ENCODE measurements around the gene IQSEC1.

IQSEC1 gene

DNA sequence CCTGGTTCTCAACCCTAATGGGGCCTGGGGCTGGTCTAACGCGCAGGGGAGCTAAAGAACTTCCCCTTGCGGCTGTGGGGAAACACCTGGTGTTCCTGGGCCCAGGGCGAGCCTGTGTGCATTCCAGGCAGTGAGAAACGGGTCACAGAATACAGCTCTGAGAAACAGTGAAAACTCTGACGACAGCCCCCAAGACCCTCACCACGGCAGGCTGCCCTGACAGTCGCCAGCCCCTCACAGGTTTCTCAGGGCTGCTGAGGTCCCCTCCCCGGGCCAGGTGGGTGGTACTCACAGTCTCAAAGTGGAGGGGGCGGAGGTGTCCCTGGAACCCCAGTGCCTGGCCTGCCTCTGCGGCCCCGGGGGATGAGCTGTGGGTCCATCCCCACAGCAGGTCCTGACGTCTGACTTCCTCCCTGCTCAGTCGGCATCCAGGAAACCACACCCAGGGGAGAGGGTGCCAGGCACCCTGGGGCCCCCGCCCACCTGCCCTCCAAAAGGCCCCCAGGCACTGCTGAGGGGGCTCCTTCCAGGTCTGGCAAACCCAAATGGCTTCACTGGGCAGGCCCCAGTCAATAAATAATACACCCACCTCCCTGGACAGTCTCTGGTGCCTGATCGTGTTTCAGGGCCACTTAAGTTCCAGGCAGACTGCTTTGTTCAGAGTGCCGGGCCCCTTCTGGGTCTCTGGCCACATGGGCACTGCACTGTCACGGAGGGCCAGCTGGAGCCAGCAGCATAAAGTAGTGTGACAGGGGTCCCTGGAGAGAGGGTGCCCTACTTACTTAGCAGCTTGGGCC, 57.7 kb downstream of the IQSEC1 start:
- peak; percentile 70 for DNase-seq (ENCODE audit: low spot score)

DNA sequence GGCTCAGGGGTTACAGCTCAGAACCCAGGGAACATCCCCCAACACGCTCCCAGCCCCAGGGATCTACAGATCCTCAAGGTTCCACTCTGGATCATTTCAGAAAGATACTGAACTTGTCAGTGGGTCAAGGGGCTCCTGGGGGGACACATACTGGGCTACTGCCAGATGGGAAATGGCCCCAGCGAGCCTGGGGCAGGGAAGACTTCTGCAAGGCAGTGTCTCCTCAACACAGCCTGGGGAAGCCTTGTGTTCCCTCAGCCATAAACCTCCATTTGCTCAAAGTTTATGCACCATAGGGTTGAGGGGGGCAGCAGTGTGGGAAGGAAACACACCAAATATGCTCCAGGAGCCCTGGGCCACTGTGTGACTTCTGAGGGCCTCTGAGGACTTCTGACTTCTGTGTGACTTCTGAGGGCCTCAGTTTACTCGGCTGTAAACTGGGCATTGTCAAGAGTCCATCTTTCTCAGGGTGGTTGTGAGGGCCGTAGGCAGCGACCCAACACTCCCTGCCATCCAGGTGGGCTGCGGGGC, 58.4 kb downstream of the IQSEC1 start:
- DNase-seq (ENCODE audit: low spot score) = no peak

DNA sequence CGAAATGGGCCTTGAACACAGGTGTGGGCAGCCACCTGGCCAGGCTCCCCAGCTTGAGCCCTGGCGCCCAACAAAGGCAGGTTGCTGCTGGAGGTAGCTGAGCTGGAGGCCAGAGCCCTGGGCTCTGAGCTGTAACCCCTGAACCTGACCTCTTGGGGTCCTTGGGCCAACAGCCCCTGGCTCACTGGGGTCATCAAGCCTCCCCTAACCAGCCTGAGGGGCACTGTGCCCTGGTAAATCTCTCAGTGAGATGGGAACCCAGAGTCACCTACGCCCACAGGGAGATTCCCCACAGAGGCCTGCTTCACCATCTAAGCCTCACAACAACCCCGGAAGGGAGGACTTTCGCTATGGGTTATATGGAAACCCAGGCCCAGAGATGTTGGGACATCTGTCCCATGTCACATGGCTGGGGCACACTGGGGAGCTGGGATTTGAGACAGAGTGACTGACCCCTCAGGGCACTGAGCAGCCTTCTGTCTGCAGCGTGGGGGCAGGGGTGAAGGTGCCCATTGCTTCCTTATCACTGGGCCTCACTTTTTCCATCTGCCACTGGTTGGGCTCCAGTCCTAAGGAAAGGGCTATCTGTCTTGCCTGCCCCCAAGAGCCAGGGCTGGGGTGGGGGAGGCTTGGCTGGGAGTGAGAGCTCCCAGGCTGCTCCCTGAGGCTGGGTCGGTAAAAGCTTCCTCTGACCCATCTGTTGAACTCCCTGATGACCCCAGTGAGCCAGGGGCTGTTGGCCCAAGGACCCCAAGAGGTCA, 59.1 kb downstream of the IQSEC1 start:
- DNase-seq (ENCODE audit: low spot score) = no peak

DNA sequence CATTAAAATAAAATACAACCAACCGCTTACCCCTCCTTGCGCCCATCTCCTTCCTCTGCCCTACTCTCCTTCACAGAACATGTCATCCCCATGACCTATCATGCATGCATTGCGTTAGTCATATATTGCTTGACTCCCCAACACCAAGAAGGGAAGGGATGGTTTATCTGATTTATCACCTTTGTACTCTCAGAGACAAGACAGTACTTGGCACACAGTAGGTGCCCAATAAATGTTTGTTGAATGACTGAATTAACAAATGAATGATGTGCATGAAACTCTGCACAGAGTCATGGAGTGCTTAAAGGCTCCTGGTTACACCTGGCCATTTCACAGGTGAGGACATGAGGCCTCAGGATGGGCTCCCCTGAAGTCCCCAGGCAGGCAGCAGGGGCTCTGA, 59.7 kb downstream of the IQSEC1 start:
- DNase-seq (ENCODE audit: low spot score) = no peak

DNA sequence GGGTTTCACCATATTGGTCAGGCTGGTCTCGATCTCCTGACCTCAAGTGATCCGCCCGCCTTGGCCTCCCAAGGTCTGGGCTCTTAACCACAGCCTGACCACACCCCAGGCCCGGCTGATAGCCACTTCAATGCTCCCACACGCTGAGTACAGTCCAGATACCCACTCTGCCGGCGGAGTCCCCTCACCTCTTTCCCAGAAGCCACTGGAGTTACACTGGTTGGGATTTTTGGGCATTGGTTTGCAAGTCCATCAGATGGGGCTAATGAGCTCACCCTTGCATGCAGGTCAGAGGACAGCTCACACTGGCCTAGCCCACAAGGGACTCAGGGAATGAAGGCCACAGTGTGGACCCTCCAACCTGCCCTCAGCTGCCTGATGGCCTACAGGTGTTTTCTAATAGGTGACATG, 60.1 kb downstream of the IQSEC1 start:
- DNase-seq (ENCODE audit: low spot score) = no peak

DNA sequence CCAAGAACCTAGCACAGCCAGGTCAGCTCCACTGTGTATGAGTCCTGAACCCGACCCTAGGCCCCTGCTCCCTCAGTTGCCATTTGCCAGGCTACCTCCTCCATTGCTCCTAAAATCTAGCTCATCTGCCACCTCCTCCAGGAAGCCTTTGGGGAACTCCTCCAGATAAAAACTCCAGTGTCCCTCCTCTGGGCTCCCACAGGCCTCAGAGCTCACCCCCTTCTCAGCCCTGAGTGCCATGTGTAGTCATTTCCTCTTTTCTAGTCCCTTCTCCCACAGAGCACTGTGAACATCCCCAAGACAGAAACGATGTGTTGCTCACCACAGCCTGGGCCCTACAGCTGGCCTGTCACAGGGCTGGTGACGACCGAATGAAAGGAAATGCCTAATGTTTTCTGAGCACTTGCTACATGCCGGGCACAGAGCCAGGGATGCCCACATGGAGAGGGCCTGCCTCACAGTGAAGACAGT, 61.0 kb downstream of the IQSEC1 start:
- DNase-seq (ENCODE audit: low spot score) = peak; percentile 68

DNA sequence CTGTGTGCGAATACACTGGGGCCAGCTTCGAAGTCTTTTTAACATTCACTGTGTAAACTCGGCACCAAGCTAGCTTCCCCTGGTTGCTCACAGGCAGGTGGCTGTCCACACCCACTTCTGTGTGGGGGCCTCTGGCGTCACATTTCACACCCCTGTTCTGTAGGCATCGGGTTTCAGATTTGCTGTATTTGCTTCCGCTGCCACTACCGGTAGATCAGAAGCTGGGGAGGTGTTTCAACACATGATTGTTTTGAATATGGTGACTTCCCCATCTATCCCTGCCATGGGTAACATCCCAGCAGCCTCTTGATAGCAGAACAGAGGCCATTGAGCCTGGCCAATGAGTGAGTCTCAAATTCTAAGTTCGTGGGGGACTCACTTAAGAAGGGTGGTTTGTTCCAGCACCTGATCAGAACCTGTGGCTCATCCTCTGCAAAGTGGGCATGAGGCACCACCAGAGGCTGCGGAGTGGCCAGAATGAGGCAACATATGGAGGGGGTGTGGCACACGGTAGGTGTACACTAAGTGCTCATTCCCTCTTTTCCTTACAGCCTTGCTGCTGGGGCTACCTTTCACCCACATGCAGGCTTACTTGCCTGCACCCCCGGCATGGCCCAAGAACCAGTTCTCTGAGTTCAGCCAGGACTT, 61.5 kb downstream of the IQSEC1 start:
- DNase-seq (ENCODE audit: low spot score) = peak; percentile 85

DNA sequence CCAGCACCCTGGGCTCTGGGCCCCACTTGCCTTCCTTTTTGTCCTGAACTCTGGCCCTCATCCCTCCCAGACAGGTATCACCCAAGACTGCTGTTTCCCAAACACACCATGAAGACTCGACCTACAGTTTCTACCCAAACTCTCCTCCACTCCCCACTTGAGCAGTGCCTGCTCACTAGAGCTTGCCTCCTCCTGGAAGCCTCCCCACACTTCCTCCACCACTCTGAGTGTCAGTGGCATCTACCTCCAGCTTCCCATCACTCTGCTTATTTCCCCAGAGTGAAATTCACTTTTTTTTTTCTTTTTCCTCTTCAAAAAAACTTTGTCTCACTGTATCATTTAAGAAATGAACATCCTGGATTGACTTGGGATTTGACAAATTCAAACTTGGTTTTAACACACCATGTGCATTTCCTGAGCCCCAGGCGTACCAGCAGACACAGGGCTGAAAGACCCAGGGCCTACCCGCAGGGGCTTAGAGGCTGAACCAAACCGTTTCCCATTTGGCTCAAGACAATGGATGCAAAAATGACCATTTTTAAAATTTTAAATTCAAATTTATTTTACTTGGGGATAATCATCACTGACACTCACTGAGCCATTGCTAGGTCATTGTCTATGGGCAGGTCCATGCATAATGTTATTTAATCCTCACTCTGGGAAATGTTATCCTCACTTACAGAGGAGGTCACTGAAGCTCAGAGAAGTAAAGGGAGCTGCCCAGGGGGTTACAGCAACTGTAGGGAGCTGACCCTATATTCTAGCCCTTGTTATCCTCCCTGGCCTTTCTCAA, 62.3 kb downstream of the IQSEC1 start:
- DNase-seq (ENCODE audit: low spot score) = no peak

DNA sequence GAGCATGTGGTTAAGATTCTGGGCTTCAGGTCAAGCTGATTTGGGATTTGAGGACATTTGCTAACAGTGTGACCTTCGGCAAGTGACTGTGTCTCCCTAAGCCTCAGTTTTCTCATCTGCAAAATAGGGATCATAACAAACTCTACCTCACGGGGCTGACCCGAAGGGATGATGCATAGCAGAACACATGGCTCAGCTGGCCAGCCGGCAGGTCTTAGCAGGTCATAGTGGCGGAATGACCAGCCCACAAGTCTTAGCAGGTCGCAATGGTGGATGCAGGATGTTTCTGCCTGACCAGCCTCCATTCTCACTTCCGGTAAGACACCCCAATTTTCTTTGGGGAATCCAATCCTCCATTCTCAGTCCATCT, 63.3 kb downstream of the IQSEC1 start:
- no peak for DNase-seq (ENCODE audit: low spot score)

DNA sequence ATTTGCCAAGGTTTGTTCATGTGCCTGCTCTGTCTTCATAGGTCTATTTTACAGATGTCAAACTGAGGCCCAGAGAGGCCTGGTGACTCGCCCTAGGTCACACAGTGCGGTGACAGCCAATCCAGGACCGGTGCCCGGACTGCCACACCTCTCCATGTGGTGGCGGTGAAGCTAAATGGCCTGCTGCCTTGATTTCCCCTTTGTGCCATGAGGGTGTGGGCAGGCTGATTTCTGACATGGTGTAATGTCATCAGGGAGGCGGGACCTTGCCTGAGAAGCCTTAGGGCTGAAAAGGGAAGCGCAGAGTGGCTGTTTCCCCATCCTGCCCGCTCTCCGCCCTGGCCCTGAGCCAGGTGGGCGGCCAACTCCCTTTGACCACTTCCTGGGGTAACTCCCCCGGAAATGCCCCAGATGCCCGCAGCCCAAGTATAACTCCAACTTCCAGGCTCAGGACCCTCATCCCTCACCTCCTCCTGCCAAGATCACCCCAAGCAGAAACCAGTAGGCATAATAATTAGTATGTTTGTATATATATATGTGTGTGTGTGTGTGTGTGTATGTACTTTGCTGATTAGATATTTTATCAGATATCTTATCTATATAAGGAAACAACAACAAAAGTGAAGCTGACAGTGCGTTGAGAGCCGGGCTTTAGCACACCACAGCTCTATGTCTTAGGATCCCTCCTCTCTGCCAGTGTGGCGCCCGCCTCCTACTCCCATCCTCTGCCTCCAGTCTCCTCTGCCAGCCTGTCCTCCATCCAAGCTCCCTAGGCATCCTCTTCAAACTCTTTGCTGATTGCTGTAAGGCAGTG, 63.9 kb downstream of the IQSEC1 start:
- peak; percentile 81 for DNase-seq (ENCODE audit: low spot score)

DNA sequence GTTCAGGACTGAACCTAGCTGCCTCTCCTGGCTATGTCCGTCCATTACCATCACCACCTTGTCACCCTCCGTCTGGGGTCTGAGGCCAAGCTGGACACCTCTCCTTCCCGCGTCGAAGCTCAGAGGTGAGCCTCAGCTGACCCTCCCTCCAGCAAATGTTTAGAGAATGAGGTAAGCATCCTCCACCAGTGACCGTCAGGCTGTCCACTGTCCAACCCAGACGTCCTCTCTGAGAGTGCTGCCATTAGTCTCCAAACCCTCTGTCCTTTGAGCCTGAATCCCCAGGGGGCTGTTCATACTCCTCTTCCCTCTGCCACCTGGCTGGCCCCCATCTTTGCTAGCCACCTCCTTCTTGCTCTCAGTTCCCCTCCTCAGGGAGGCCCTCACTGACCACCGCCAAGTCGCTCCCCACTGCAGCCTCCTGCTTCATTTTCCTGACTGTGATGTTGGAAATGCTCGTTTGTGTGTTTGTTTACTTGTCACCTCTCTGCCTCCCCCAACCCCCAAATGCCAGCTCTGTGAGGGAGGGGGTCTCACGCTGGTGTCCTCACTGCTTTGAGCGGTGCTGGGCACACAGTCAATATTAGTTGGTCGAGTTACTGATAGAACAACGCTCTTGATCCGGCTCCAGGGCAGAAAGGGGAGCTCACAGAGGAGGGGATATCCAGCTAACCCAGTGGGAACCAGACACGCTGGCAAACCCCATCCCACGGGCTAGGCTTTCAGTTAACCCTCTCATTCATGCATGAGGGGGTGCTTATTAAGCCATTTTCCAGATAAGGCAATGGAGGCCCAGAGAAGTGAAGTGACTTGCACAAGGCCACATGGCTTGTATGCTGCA, 64.9 kb downstream of the IQSEC1 start:
- no peak for DNase-seq (ENCODE audit: low spot score)

DNA sequence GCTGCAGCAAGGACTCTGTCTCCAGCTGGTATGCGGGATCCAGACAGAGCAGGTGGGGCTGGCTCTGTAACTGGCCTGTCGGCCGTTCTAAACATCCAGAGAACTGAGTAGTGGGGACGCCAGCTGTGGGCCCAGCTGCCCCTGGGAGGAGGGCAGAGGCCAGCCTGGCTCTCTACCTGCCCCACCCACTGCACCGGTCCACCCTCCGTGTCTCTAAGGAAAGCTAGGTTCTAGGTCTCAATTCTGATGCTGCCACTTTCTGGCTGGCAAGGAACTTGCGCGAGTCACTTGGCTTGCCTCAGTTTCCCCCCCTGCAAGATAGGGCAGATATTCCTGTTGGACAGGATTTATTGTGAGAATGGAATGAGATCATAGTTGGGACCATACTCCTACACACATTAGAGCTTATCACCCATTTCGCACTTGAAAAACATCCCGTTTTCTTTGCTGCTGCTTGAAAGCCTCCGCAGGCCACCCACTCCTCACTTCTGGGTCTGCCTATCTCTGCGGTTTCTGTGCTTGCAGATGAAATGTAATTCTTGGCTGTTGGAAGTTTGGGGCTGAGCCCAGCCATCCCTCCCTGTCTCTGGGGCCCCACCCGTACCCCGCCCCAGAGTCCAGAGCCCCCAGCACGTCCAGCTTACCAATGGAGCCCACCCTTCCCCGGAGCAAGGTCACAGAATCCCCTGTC, 65.8 kb downstream of the IQSEC1 start:
- DNase-seq (ENCODE audit: low spot score) = no peak

DNA sequence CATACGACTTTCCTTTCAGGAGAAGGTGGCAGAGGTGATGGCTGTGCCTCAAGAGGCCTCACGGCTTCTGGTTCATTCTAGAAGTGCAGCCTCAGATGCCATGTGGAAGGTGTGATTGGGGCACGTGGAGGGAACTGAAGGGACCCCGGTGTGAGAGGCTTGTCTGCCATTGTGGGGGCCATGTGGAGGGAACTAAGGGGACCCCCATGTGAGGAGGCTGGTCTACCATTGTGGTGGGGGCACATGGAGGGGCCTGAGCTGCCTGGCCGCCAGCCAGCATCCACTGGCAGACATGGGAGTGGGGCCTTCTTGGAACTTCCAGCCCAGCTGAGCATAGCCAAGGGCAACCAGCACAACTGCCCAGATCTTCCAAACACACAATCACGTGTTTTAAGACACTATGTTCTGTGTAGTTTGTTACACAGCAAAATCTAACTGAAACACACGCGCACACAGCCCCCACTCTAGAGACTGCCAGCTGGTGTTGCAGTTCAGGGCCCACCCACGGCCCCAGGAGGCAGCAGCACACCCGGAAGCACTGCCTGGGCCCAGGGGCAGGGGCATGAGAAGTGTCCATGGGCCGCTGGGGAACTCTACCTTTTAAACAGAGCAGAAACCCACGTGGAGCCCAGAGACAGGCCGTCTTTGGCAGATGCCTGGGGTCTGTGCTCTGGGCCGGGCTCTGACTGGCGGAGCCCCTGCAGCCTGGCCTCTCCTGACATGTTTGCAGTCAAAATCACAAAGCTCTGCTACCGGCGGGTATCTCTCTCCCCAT, 66.8 kb downstream of the IQSEC1 start:
- no peak for DNase-seq (ENCODE audit: low spot score)

DNA sequence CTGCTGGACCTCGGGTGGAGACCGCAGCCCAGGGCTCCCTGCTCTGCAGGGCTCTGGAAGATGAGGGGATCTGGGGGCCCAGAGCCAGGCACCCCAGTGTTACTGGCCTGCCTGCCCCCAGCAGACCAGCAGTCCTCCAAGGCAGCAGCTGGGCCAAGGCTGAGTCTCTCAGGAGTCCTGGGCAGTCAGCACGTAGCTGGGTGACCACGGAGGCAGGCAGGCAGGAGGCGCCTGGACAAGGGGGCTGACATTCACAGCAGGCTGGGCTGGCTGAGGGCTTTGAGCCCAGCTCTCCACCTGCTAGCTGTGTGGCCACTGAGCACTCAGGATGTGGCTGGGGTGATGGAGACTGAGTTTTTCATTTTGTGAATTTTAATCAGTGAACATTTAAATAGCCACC, 67.9 kb downstream of the IQSEC1 start:
- DNase-seq (ENCODE audit: low spot score) = no peak

DNA sequence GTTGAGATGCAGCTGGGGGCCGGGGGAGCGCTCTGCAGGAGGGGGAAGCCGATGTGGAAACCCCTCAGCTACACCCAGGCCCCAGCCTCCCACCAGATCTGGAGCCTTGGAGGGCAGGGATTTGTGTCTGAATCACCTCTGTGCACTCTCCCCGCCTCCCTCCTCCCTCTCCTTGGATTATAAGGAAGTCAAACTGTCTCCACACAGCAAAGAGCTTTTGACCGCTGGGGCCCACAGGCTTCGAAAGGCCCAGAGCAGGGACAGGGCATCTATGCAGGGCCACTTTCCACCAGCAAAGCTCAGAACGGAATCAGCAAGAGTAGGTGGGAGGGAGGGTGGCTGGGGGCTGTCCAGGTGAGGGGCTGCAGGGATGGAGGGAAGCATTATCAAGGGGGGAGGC, 68.9 kb downstream of the IQSEC1 start:
- DNase-seq (ENCODE audit: low spot score) = no peak

DNA sequence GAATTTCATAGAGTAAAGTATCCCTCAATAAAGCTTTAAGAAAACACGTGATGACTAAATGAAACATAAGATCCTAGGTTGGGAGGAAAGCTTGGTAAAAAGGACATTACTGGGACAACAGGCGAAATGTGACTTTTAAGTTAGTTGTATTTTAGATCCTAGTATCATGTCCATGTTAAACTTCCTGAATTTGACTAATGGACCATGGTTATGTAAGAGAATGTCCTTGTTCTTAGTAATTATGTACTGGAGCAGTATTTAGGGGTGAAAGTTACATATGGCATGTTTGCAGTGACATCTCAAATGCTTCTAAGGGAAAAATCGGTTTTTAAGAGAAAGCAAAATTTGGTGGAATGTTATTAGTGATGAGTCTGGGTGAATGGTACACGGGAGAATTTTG, 69.6 kb downstream of the IQSEC1 start:
- no peak for DNase-seq (ENCODE audit: low spot score)

DNA sequence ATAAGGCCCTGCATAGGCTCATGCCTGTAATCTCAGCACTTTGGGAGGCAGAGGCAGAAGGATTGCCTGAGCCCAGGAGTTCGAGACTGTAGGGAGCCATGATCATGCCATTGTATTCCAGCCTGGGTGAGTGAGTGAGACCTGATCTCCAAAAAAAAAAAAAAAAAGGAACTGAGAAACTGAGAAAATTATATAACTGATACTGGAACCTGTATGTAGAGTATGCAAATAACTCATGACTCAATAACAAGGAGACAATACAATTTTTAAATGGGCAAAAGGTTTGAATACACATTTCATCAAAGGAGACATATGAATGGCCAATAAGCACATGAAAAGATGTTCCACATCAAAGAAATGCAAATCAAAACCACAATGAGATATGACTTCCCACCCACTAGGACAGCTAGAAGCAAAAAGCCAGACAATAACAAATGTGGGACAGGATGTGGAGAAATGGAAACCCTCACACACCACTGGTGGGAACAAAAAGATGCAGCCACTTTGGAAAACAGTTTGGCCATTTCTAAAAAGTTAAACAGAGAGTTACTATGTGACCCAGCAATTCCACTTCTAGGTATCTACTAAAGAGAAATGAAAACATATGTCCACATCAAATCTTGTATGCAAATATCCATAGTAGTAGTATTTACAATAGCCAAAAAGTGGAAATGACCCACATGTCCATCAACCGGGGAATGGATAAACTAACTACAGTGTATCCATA, 70.7 kb downstream of the IQSEC1 start:
- no peak for DNase-seq (ENCODE audit: low spot score)
